ENCODE data around the gene BRMS1L.

DNA sequence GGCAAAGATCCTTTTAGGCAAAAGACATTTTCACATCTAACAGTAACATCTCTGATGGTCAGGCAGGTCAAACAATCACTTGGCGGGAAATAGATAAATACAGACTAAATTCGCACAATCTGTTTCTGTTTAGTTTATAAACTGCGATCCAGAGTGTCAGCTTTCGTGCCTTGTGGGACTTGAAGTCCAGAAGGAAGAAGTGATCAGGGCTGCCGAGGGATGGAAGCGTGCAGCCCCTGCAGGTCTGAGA is 245 bp upstream of the BRMS1L start:
- TF ChIP-seq, protein P1, sequence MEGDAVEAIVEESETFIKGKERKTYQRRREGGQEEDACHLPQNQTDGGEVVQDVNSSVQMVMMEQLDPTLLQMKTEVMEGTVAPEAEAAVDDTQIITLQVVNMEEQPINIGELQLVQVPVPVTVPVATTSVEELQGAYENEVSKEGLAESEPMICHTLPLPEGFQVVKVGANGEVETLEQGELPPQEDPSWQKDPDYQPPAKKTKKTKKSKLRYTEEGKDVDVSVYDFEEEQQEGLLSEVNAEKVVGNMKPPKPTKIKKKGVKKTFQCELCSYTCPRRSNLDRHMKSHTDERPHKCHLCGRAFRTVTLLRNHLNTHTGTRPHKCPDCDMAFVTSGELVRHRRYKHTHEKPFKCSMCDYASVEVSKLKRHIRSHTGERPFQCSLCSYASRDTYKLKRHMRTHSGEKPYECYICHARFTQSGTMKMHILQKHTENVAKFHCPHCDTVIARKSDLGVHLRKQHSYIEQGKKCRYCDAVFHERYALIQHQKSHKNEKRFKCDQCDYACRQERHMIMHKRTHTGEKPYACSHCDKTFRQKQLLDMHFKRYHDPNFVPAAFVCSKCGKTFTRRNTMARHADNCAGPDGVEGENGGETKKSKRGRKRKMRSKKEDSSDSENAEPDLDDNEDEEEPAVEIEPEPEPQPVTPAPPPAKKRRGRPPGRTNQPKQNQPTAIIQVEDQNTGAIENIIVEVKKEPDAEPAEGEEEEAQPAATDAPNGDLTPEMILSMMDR (conservative IDR thresholded peaks at IDR 0.05; ENCODE audit: low read depth, low read length), result no peak
- no peak for TF ChIP-seq EZH2 (IDR thresholded peaks at IDR 0.05; ENCODE audit: low read length, unreplicated experiment)
- TF ChIP-seq EZH2phosphoT487 (IDR thresholded peaks at IDR 0.05; ENCODE audit: borderline replicate concordance, low read length), result no peak

All from PC-3 (cell line).